Activated gamma-delta T cell treated with Interleukin-2 at 50 U/mL for 16 hours (primary cell): Measurements from ENCODE around the gene HYAL4.
"Not testable (repeated sequence)": the region's sequence is repeated elsewhere in the genome, so short reads cannot be mapped to it uniquely, and the experiment has no call there.

Experiments used
- DNase-seq: peaks from one replicate; pipeline ENCODE4 v3.0.0-alpha.2; 2020

Gene HYAL4

GRCh38 chr7:123844712-123845219 is at the start of gene HYAL4:
TSS of gene HYAL4 (plus strand) at chr7:123845169. CDS start at chr7:123868274, 23,105 bp downstream.
- no peak for DNase-seq

GRCh38 chr7:123795917-123796316 is 49.1 kb upstream of the HYAL4 start:
- DNase-seq = no peak

- DNase-seq = no peak
Measured at GRCh38 chr7:123796568-123796967, 48.4 kb upstream of the HYAL4 start.

GRCh38 chr7:123797673-123798531 is 47.1 kb upstream of the HYAL4 start:
- no peak for DNase-seq

GRCh38 chr7:123798532-123799188 is 46.3 kb upstream of the HYAL4 start:
- DNase-seq = no peak

- no peak for DNase-seq
Measured at GRCh38 chr7:123802249-123802648, 42.7 kb upstream of the HYAL4 start.

- DNase-seq = no peak
Measured at GRCh38 chr7:123805287-123805686, 39.7 kb upstream of the HYAL4 start.

- no peak for DNase-seq
Measured at GRCh38 chr7:123809471-123809870, 35.5 kb upstream of the HYAL4 start.

GRCh38 chr7:123811056-123811455 is 33.9 kb upstream of the HYAL4 start:
- no peak for DNase-seq

- no peak for DNase-seq
Measured at GRCh38 chr7:123816916-123817315, 28.1 kb upstream of the HYAL4 start.

- DNase-seq = no peak
Measured at GRCh38 chr7:123819001-123819400, 26.0 kb upstream of the HYAL4 start.

- DNase-seq = not testable (repeated sequence)
Measured at GRCh38 chr7:123819795-123820194, 25.2 kb upstream of the HYAL4 start.

- DNase-seq = no peak
Measured at GRCh38 chr7:123820864-123821263, 24.1 kb upstream of the HYAL4 start.

GRCh38 chr7:123821320-123821719 is 23.6 kb upstream of the HYAL4 start:
- DNase-seq = no peak

- DNase-seq = no peak
Measured at GRCh38 chr7:123823898-123824753, 20.8 kb upstream of the HYAL4 start.

GRCh38 chr7:123824754-123825067 is 20.3 kb upstream of the HYAL4 start:
- DNase-seq = no peak

- no peak for DNase-seq
Measured at GRCh38 chr7:123828805-123829204, 16.2 kb upstream of the HYAL4 start.

GRCh38 chr7:123836656-123837055 is 8.3 kb upstream of the HYAL4 start:
- no peak for DNase-seq

GRCh38 chr7:123839106-123839505 is 5.9 kb upstream of the HYAL4 start:
- not testable (repeated sequence) for DNase-seq

- DNase-seq = not testable (repeated sequence)
Measured at GRCh38 chr7:123844142-123844541, 827 bp upstream of the HYAL4 start.

GRCh38 chr7:123845823-123846216 is 851 bp downstream of the HYAL4 start:
- no peak for DNase-seq

GRCh38 chr7:123846217-123846891 is 1.4 kb downstream of the HYAL4 start:
- no peak for DNase-seq

GRCh38 chr7:123847868-123848267 is 2.9 kb downstream of the HYAL4 start:
- no peak for DNase-seq
